AG09309 (cell line): Measurements from ENCODE around the gene PVALEF.

Experiments
- DNase-seq: peaks from one replicate; pipeline ENCODE4 v3.0.0-alpha.2; 2010; ENCODE audit warnings: low read depth
- H3K4me3 ChIP-seq: 2 replicates; pipeline ENCODE4 v1.5.1; 2011; ENCODE audit warnings: mild to moderate bottlenecking, low read depth, low read length, moderate library complexity; ENCODE audit not compliant: control insufficient read depth
- TF ChIP-seq, protein P1 (sequence below): IDR thresholded peaks from 2 replicates; pipeline ENCODE4 v1.5.1; 2011; ENCODE audit warnings: mild to moderate bottlenecking, low read depth, low read length, inconsistent platforms; ENCODE audit not compliant: insufficient read depth, control insufficient read depth; ENCODE audit errors: missing control alignments

Gene PVALEF

DNA sequence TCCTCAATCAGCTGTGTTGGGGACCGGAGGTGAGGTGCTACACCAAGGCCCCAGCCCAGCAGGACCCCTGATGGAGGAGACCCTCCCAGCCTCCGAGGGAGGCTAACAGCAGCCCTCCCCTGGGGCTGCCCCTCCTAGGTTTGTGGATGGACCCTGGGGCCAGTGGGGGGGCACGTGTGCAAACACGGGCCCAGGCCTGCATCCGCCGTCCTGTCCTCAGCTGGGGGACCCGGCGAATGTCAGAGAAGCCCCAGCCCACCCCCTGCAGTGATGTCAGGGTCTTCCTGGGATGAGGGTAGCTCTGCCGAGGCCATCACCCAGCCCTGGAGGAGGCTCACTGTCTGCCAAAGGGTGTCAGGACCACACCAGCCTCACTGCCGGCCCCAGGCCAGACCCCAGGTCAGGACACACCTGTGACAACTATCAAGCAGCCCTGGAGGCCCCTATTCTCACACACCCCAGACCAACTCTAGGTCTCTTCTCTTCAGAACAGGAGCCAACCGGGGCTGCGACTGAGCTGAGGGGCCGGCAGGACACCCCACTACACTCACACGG lies 30.7 kb downstream of the PVALEF start:
- H3K4me3 ChIP-seq = no peak overlapping the region
- TF ChIP-seq, protein P1, sequence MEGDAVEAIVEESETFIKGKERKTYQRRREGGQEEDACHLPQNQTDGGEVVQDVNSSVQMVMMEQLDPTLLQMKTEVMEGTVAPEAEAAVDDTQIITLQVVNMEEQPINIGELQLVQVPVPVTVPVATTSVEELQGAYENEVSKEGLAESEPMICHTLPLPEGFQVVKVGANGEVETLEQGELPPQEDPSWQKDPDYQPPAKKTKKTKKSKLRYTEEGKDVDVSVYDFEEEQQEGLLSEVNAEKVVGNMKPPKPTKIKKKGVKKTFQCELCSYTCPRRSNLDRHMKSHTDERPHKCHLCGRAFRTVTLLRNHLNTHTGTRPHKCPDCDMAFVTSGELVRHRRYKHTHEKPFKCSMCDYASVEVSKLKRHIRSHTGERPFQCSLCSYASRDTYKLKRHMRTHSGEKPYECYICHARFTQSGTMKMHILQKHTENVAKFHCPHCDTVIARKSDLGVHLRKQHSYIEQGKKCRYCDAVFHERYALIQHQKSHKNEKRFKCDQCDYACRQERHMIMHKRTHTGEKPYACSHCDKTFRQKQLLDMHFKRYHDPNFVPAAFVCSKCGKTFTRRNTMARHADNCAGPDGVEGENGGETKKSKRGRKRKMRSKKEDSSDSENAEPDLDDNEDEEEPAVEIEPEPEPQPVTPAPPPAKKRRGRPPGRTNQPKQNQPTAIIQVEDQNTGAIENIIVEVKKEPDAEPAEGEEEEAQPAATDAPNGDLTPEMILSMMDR = no peak
- no peak for DNase-seq

DNA sequence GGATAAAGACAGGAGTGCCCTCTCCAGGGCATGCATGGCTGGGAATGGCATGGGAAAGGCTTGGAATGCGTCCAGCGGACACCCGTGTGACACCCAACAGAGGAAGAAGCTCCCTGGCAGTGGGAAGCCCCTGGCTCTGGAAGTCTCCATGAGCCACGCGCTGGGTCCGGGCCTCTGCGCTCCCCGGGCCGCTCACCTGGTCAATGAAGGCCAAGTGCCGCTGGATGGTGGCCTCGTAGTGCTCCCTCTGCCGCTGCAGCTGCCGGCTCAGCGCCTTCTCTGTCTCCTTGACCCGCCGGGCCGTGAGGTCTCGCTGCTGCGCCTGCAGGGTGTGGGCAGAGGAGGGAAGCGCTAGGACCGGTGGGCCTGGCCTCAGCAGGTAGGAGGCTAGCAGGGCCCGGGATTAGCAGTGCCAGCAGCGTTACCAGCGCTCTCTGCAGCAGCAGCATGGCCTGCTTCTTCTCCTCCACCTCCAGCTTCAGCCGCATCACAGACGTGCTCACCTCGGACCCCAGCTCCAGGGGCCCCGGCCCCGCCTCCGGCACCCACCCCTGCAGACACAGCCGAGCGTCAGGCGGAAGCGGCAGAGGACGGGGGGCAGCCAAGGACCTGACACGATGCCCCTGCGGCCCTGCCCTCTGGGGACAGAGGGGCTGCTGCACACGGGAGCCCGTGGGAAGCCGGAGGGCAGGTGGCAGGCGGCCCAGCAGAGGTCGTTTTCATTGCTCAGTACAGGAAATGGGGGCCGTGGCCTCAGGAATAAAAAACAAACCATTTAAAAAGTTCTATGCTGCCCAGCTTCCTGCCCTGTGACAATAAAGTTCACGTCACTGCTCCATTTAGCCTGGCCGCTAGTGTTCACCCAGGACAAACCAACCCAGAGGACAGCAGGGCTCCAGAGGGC lies 31.4 kb downstream of the PVALEF start:
- TF ChIP-seq, protein P1 = no peak
- DNase-seq = no peak
- H3K4me3 ChIP-seq = no peak overlapping the region

DNA sequence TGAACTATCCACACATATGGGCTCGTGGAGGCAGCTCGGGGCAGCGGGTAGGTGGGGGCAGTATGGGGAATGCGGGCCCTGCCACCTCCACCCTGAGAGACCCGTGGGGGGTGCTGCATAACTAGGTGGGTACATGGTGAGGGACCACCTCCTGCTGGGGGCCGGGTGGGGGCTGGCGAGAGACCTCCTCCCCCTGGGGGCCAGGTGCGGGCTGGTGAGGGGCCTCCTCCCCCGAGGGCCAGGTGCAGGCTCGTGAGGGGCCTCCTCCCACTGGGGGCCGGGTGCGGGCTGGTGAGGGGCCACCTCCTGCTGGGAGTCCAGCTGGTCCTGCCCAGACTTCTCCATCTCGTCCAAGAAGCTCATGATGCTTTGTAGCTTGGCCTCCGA lies 32.1 kb downstream of the PVALEF start:
- DNase-seq = no peak
- TF ChIP-seq, protein P1 = no peak
- H3K4me3 ChIP-seq = no peak overlapping the region

DNA sequence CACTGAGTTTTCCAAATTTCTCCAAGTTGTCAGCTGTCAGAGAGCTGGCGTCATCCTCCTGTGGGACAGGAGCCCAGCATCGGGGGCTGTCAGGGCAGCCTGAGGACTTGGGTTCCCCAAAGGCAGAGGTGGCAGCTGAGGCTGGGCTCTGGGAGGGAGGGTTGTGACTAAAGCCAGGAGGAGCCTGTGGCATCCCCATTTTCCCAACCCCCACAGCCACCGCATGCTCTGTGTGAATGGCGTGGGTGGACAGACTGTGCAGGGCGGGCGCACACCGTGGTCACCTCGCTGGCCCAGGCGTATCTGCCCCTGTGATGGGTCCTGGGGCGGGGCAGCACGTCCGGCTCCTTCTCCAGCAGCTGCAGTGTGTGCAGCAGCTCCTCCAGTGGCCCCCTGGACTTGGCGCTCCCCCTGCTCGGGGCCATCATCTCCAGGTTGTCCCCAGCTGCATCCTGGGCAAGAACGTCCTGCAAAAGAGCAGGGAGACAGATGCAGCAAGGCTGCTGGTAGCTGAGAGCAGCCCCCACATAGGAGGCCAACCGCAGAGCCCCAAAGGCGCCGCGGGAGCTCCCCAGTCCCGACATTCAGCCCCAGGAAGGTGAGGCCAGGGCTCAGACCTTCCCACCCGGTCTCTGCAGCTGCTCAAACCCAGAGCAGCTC lies 32.7 kb downstream of the PVALEF start:
- DNase-seq = no peak
- no peak overlapping the region for H3K4me3 ChIP-seq
- TF ChIP-seq, protein P1 = no peak

DNA sequence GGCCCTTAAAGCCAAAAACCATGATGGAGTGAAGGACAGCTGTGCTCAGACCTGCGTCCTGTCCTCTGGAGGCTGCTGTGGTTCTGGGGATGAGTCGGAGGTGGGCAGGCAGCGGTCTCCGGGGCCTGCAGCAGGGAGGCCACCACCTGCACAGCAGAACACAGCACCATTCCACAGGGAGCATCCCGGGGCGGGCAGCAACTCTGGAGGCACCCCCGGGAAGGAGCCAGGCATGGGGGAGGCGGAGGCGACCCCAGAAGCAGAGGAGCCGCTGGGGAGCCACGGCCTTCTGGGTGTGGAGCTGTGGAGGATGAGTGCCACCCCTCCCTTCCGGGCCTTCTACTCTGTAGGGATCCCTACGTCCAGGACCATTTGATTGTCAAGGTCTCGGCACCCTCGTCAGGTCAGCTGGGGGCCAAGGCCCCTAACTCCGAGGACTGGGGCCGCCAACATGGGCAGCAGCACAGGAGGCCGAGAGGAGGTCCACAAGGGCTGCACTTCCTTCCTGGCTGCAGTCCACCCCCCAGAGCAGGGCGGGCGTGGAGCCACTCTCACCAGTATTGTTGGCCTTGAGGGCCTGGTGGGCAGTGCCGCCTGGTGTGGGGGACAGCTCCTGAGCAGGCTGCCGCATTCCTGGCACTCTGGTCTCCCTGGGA lies 33.6 kb downstream of the PVALEF start:
- TF ChIP-seq, protein P1 = no peak
- H3K4me3 ChIP-seq = no peak overlapping the region
- DNase-seq = no peak

DNA sequence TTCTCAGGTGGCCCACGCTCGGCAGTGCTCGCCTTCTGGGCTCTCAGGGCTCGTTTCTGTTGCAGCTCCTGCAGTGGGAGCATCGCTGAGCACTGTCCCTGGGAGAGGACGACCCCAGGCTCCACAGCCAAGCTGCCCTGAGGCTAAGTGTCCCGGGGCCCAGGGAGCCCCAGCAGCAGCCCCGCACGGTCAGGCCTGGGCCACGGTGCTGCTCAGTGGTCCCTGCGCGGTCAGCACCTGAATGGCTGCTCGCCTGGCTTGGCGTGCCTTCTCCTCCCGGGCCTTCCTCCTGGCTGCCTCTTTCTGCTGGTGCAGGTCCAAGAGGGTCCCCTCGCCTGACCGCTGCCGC lies 34.1 kb downstream of the PVALEF start:
- no peak for DNase-seq
- TF ChIP-seq, protein P1 = no peak
- no peak overlapping the region for H3K4me3 ChIP-seq
